Uterus (tissue), 2 donors: ENCODE results near the gene A2M.

Experiments
- POLR2A ChIP-seq, 2 donors: fragments of 450-650 bp; IDR thresholded peaks; one replicate each; pipeline ENCODE4 v1.6.1; 2016; ENCODE audit warnings: antibody characterized with exemption in 2 of 2, mild to moderate bottlenecking in 1 of 2, moderate library complexity in 1 of 2
- TF ChIP-seq, protein P1 (sequence below), 4 experiments: fragments of 200-600 bp in 2 of 4; fragments of 450-650 bp in 2 of 4; sonication (generic) in 2 of 4; IDR thresholded peaks; one replicate each; pipeline ENCODE4 v1.5.1; 2016 to 2019; ENCODE audit warnings: antibody characterized with exemption in 4 of 4, mild to moderate bottlenecking in 2 of 4, moderate library complexity in 1 of 4

DNA sequence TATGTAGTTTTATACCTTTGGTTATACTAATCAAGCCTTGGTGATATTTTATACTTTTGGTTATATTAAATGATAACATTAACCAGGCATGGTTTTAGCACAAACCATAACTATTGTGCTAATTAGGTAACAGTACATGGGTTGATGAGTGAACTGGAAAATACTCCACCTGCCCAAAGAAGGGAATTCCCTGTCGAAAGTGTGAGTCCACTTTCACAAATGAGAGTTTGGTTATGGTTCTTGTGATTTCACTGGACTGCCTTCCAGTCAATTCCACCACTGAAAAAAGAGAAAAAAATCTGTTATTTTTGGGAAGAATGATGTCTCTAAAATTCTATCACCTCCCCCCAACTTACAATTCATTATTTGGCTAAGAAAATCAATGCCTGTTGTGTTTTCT is 9.7 kb downstream of the A2M start:
- no peak for TF ChIP-seq POLR2A (IDR thresholded peaks at IDR 0.05)
- TF ChIP-seq, protein P1, sequence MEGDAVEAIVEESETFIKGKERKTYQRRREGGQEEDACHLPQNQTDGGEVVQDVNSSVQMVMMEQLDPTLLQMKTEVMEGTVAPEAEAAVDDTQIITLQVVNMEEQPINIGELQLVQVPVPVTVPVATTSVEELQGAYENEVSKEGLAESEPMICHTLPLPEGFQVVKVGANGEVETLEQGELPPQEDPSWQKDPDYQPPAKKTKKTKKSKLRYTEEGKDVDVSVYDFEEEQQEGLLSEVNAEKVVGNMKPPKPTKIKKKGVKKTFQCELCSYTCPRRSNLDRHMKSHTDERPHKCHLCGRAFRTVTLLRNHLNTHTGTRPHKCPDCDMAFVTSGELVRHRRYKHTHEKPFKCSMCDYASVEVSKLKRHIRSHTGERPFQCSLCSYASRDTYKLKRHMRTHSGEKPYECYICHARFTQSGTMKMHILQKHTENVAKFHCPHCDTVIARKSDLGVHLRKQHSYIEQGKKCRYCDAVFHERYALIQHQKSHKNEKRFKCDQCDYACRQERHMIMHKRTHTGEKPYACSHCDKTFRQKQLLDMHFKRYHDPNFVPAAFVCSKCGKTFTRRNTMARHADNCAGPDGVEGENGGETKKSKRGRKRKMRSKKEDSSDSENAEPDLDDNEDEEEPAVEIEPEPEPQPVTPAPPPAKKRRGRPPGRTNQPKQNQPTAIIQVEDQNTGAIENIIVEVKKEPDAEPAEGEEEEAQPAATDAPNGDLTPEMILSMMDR (IDR thresholded peaks at IDR 0.05) = no peak
